HG02852 (cell line): ENCODE measurements around the gene TP53AIP1.
"Not testable (repeated sequence)": the region's sequence is repeated elsewhere in the genome, so short reads cannot be mapped to it uniquely, and the experiment has no call there.

Experiments used
- ATAC-seq: cut with Tn5 transposase; IDR thresholded peaks from one replicate; pipeline ENCODE4 v1.9.1; 2021; ENCODE audit warnings: mild to moderate bottlenecking, moderate library complexity; ENCODE audit not compliant: unreplicated experiment

TP53AIP1 gene

DNA sequence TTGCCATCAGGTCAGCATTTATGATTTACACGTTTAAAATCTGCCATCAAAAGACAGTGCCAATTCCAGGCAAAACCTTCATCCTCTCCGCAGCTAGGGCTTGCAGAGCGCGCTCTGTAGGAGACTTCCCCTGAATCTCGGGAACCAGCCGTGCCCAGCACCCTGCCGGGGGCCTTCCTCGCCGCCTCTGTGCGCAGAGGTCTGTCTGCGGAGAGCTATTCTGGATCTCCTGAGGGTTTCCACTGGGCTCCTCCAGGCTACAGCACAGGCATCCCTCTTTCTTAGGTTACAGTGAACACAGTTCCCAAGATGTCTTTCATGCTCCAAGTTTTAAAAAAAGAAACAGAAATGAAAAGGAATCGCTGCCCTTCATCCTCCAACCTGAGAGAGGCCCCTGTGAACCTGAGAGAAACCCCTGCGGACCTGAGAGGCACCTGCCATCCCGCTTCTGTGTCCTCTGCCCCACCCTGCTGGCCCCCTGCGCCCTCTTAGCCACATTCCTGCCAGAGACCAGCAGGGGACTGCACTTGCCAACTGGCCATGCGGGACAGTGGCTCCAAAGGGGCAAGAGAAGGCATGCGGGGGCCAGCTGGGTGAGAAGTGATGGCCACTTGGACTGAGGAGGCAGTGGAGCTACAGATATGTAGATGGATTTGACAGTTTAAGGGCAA, 16.1 kb downstream of the TP53AIP1 start:
- no peak for ATAC-seq

DNA sequence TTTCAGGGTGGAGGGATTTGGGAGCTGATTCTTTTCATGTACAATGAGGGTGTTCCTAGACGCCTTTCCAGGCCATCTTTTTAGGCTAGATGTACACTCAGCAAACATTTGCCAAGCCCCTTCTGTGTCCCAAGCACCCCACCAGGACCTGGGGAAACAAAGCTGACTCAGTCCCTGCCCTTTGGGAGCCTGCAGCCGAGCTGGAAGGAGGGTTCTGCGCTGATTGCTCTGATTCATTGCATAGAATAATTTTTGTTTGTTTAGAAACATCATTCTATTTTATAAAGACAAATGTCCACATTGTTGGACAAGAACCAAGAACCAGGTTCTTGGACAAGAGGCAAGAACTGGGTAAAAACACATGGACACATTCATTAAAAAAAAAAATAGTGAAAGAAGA, 16.7 kb downstream of the TP53AIP1 start:
- ATAC-seq = no peak

DNA sequence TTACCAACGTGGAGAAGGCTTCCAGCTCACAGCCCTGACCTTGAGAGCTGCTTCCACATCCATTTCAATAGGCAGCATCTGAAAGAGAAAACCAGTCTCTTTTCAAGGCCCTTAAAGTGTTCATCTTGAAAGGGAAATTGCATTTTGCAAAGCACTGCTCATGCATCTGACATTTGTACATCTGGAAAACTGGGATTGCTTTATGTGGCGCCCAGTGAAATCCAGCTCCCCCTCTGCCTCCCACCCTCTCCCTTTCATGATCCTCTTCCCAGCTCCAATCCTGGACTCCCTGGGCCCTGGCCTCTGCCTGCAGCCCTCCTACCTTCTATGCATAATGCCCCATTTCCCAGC, 17.4 kb downstream of the TP53AIP1 start:
- ATAC-seq = no peak

GRCh38 chr11:128924510-128925249, 18.0 kb downstream of the TP53AIP1 start:
- ATAC-seq = no peak

DNA sequence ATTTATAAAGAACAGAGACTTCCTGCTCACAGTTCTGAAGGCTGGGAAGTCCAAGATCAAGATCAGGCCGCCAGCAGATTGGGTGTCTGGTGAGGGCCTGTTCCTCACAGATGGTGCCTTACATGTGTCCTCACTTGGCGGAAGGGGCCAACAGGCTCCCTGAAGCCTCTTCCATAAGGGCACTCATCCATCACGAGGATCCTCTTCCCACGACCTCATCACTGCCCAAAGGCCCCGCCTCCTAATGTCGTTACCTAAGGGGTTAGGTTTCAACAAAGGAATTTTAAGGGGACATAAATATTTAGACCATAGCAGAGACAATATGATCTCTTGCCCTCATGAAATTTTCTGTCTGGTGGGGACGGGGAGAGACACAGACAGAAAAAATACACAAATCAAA, 18.6 kb downstream of the TP53AIP1 start:
- no peak for ATAC-seq

DNA sequence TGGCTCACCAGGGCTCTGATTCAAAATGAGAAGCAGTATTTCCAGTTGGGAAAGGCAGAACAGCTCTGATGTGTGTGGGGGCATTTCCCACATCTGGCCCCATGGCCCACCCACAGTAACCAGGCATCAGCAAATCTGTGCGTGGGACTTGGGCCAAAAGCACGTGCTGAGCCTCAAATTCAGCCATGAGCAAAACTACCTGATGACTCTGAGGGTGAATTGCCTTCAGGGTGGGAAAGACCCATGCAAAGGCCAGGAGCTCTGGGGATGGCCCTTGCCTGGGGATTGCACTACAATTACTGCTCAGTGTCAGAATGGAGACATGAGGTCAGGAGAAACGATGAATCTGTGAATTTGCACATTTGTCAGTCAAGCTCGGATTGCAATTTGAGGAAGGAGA, 20.9 kb downstream of the TP53AIP1 start:
- no peak for ATAC-seq

GRCh38 chr11:128920666-128921065, 22.0 kb downstream of the TP53AIP1 start:
- no peak for ATAC-seq

DNA sequence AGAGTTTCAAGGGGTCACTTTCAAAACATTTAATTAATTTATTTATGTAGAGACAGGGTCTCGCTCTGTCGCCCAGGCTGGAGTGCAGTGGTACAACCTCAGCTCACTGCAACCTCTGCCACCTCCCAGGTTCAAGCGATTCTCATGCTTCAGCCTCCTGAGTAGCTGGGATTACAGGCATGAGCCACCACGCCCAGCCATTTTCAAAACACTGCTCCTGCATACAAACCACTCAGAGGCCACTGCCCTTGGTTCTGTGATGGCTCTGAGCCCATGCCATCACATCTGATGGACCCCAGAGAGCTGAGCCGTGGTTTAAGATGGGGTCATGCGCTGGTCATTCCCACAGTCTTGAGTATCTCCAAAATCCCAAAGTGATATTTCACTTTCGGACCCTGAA, 23.0 kb downstream of the TP53AIP1 start:
- ATAC-seq = not testable (repeated sequence)

- ATAC-seq = no peak
These were observed 23.5 kb downstream of the TP53AIP1 start for GRCh38 chr11:128919216-128919615.

DNA sequence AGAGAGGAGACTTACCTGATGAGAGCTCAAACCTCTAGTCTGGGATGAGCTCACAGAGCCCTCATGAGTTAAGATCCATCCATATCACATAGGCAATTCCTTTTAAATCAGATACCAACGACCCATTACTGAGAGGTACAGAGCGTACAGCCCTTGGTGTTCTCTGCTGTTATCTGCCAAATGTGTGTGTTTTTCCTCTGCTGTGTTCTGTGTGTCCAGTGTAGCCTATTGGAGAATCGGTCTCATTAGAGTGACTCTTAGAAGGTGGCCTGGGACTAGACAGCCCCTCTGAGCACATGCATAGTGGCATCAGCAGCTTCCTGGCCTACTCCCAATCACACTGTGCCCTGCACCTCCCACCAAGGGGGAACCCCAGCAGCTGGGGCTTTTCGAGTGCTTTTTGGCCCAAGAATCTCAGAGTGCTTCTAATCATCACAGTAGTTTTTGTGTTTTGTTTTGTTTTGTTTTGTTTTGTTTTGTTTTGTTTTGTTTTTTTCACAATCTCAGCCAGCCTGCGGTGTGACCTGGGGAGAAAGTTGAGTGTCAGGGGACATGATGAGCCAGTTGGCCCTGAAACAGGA, 25.4 kb downstream of the TP53AIP1 start:
- ATAC-seq = peak; percentile 46

DNA sequence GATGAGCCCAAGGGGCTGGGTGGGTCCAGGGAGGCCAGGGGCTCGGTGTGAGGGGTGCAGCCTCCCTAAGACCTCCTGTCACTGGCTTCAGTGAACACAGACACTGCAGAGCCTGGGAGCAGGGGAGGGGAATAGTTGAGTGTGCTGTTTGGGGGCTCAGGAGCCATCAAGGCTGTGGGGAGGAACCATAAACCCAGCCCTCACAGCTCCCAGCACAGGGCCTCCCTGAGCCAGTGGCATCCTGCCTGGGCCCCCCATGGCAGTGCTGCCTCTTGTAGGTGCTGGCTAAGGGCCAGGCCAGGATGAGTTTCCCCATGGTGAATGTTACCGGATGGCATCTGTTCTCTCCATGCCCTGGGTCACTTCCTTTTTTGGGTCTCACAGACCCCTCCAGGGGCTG, 26.0 kb downstream of the TP53AIP1 start:
- ATAC-seq = no peak

- ATAC-seq = no peak
These were observed 26.6 kb downstream of the TP53AIP1 start for GRCh38 chr11:128916037-128916572.

DNA sequence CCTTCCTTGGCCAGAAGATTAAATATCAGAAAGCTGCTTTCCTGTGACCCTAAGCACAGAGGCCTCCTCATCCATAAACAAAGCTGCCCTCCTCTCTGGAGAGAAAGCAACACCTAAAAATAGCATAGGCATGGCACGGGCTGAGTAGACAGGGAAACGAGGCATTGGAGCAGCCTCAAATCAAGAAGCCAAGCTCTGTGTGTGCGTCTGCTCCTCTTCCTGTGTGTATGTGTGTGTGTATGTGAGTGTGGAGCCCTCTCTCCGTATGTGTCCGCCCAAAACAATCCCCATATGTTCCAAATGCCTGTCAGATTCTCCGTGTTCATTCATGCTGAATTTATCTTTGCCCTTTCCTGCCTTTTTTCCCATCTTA, 27.5 kb downstream of the TP53AIP1 start:
- ATAC-seq = no peak

- ATAC-seq = no peak
These were observed 28.2 kb downstream of the TP53AIP1 start for GRCh38 chr11:128914216-128915148.

GRCh38 chr11:128913806-128914205, 28.9 kb downstream of the TP53AIP1 start:
- no peak for ATAC-seq

GRCh38 chr11:128911701-128912100, 31.0 kb downstream of the TP53AIP1 start:
- no peak for ATAC-seq

- ATAC-seq = no peak
These were observed 31.4 kb downstream of the TP53AIP1 start for GRCh38 chr11:128911239-128911638.

GRCh38 chr11:128910576-128910975, 32.1 kb downstream of the TP53AIP1 start:
- no peak for ATAC-seq

- ATAC-seq = no peak
These were observed 33.1 kb downstream of the TP53AIP1 start for GRCh38 chr11:128909438-128910125.
